Ramos (cell line): ENCODE data around the gene SWT1.

Experiments
- in situ Hi-C: fragments of 300-500 bp; cut with MboI; formaldehyde crosslinking; loops from one replicate; pipeline ENCODE4 v1.14.3; 2022; ENCODE audit warnings: low sequenced_read_pairs; ENCODE audit not compliant: unreplicated experiment

The SWT1 gene

DNA sequence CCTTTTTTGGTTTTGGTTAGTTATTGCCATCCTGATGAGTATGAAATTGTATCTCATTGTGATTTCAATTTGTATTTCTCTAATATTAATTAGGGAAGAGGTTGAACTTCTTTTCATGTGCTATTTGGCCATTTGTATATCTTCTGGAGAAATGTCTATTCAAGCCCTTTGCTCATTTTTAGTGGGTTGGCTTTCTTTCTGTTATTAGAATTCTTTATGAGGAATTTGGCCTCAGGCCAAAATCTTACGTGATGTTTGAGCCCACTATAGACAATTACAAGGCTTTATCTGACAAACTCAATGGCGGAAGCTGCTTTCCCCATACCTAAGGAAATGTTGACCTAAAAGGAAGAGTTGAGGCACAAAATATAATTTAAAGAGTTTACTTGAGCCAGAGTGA lies 127.1 kb downstream of the SWT1 start:
- in situ Hi-C loops = no loop called here

- in situ Hi-C loops = no loop called here
Measured at GRCh38 chr1:185284533-185285276, 127.7 kb downstream of the SWT1 start.

GRCh38 chr1:185287451-185287850 lies 130.5 kb downstream of the SWT1 start:
- in situ Hi-C loops = no loop called here

GRCh38 chr1:185288435-185288834 lies 131.5 kb downstream of the SWT1 start:
- in situ Hi-C loops = no loop called here

DNA sequence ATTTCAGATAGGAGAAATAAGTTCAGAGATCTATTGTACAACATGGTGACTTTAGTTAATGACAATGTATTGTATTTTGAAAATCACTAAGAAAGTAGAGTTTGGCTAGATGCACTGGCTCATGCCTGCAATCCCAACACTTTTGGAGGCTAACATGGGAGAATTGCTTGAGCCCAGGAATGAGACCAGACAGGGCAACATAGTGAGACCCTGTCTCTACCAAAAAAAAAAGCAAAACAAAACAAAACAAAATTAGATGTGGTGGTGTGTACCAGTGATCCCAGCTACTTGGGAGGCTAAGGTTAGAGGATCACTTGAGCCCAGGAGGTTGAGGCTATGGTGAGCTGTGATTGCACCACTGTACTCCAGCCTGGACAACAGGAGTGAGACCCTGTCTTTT lies 132.9 kb downstream of the SWT1 start:
- in situ Hi-C loops = no loop called here

- in situ Hi-C loops = no loop called here
Measured at GRCh38 chr1:185291159-185291558, 134.2 kb downstream of the SWT1 start.

GRCh38 chr1:185291652-185292051 lies 134.7 kb downstream of the SWT1 start:
- in situ Hi-C loops = no loop called here

DNA sequence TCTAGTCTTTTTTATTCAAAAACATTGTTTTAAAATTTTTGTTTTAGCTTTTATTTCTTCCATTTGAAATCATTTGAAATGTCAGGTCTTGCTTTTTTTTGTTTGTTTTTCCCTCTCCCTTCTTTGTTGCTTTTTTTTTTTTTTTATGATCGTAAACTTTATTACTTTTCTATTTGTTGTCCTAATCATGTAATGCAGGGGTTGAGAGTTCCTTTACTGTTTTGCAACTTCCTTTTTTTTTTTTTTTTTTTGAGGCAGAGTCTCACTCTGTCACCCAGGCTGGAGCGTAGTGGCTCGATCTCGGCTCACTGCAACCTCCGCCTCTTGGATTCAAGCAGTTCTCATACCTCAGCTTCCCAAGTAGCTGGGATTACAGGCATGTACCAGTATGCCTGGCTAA lies 135.3 kb downstream of the SWT1 start:
- in situ Hi-C loops = no loop called here

- in situ Hi-C loops = no loop called here
Measured at GRCh38 chr1:185293967-185294542, 137.1 kb downstream of the SWT1 start.

DNA sequence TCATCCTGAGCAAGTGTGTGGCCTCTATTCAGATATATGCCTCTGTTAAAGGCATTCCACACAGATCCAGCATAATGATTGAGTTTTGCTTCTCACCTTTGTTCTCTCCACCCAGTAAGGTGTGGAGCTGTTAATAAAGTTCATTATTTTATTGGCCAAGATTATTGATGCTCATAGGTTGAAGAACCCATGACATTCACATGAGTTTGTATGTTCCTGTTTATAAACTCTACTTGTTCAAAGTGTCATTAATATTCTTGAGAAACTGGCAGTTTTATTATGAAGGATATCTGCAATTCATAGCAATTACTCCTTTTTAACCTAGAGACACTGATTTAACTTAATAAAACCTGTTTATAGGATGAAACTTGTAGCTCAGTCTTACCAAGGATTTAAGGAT lies 138.1 kb downstream of the SWT1 start:
- in situ Hi-C loops = no loop called here

GRCh38 chr1:185297982-185298381 lies 141.0 kb downstream of the SWT1 start:
- in situ Hi-C loops = no loop called here

- in situ Hi-C loops = loop anchor here (25.0 kb wide), 1 partner anchor 1037 kb away; no protein-coding TSS in a partner anchor
Measured at GRCh38 chr1:185300152-185300551, 143.2 kb downstream of the SWT1 start.

DNA sequence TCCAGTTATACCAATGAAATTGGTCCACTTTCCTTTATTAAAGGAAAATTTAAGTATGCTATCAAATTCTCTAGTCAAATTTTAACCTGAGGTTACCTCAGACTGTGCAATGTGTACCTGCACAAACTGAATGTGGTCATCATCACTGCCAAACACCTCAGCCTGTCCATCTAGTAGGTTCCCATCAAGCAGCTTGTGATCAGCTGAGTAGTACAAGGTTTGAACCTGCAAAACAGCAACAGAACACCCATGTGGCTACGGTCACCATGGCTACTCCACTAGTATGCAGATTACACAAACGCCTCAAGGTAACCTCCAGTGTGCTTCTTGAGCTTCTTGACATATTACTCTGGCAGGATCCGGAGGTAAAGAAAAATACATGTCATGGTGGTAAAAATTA lies 148.5 kb downstream of the SWT1 start:
- in situ Hi-C loops = loop anchor here (25.0 kb wide), 1 partner anchor 1032 kb away; no protein-coding TSS in a partner anchor

DNA sequence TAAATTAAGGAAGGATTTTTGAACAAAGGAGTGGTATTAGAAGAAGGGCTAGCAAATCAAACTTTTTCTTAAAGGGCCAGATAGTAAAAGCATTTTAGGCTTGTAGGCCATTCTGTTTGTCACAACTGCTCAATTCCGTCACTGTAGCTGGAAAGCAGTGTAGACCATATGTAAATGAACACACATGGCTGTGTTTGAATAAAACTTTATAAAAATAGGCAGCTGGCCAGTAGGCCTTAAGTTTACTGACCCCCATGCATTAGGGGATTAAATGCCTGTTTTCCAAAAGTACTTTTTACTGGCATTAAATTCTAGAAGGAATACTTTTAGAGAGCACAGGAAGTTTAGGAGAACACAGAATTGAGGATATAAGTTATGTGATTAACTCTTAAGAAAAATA lies 151.2 kb downstream of the SWT1 start:
- in situ Hi-C loops = loop anchor here (25.0 kb wide), 1 partner anchor 1029 kb away; no protein-coding TSS in a partner anchor

DNA sequence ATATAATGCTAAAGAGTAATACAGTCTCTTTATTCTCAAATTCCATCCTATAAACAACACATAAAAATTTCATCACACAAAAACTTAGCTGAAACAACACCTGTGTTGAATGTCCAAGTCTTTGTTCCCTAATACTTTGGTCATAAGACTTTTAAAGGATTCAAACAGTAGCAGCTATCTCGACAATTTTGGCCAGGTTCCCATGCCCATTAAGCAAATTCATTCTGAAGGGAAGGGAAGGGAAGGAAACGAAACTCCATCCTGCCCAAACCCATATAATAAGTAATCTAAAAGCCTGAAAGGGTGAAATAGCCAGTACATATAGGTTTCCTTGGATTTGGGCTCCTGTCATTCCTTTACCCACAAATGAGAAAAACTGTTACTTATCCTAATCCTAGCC lies 152.6 kb downstream of the SWT1 start:
- in situ Hi-C loops = loop anchor here (25.0 kb wide), 1 partner anchor 1028 kb away; no protein-coding TSS in a partner anchor

DNA sequence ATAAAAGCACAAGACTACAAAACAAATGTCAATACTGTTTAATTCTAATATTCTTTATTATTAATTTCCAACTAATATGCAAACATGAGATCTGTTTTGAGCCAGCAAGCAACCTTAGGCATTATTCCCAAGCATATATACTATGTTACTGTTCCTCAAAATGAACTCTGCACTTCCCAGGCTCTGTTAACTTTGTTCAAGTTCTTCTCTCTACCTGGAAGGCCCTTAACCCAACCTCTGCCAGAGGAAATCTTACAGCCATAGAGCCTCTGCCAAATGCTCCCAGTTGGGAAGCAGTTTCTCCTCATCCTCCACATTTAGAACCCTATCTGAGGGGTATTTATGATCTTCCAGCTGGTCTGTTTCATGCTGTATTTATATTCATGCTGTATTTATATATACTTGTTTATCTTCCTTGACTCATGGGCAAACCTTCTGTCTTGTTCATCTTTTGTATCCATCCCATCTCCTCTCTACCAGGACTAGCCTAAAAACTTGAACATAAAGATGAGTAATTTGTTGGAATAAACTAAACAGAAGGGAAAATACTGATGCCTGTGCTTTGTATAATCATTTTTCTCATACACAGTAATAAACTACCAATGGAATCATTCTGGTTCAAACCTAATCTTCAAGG lies 154.7 kb downstream of the SWT1 start:
- in situ Hi-C loops = loop anchor here (25.0 kb wide), 1 partner anchor 1026 kb away; no protein-coding TSS in a partner anchor

DNA sequence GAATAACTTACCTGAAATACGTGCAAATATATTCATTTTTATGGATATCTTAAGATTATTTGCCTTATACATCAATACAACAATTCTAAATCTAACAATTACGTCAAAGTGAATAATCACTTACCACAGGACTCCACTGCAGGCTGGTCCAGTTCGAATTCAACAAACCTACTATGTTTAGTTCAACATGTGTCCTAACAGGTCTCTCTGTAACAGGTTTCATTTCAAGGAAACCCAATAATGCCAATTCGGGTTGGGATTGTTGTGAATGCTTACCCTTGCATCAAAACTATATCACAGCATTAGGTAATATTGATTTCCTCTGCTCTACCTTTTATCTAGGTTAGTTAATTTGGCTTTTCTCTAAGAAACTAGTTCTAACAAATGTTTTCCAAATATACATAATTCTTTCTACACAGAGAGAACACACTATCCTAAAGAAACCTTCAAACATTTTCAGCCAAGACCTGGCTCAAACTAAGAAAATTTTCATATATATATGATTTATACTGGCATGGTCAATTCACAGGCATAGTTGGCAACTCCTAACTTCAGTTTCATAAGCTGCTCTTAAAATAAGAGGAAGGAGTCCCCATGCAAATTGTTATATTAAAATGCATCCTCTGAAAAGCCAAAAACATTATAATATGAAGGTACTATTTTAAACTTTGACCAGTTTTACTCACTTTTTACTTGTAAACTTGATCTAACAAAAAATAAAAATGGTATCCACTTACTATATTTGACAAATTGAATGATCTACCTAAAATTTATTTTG lies 155.6 kb downstream of the SWT1 start:
- in situ Hi-C loops = loop anchor here (25.0 kb wide), 1 partner anchor 1025 kb away; no protein-coding TSS in a partner anchor

DNA sequence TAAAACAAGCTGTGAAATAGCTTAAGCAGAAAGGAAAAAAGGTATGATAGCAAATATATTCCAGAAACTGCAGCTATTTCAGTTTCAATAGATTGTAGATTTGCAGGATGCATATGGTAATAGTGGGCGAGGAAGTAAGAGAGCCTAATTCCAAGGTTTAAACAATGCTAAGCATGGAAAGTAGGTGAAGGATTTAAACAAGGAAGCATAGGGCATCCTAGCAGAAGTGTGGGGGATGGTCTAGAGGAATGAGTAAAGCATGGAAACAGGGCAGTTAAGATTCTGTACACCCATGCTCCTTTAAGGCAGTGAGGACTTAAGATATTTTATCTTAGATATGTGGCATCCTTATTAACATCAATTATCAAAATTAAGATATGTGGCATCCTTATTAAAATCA lies 157.4 kb downstream of the SWT1 start:
- in situ Hi-C loops = loop anchor here (25.0 kb wide), 1 partner anchor 1023 kb away; no protein-coding TSS in a partner anchor

DNA sequence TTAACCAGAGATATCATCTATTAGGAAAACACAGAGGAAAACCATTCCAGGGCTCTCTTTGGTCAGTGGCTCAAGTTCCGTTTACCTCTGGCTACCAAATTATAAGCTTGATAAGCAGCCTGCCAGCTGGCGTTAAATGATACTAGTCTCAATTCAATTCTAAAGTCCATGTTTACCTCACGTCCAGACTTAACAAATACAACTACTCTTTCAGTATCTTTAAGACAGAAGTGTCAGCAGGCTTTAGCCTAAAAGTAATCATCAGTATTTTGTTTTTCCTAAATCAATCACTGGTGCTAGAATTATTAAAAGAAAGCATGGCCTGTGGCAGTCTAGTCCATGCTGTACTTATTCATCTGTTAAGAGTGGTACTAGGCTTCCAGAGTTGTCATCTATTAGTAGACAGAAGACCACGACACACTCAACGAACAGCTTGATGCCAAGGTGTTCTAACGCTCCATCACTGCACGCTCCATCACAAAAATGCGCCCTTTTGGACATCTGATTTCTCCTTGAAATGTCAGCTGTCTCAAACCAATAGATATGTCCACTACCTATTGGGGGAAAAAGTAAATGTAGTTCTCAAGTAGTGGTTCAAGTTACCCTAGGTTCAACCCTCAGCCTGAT lies 158.6 kb downstream of the SWT1 start:
- in situ Hi-C loops = loop anchor here (25.0 kb wide), 1 partner anchor 1022 kb away; no protein-coding TSS in a partner anchor
